Measurements from ENCODE around the gene PNMA1.

GRCh38 chr14:73757381-73757780 is 43.2 kb upstream of the PNMA1 start:
- TF ChIP-seq SP1 (IDR thresholded peaks at IDR 0.05) (no peak), ELF4 (IDR thresholded peaks at IDR 0.05) (no peak), ARNT (IDR thresholded peaks at IDR 0.05) (no peak)

Data from HEK293T (cell line).